ENCODE results near the gene HGS. TPM values are rescaled to one million over a fixed set of nuclear protein-coding genes. Genes with fewer than 3 reads are reported as not detected.

The HGS gene
- total RNA-seq, 1 donor from 2014 or later, result 137 TPM

- H3K9me3 Mint-ChIP-seq, result no peaks in the 10 kb centered on the region
- peaks cover 6% of the 10 kb centered on the region for H3K4me1 Mint-ChIP-seq
- no peak overlapping the region for H3K27ac Mint-ChIP-seq
- H3K27me3 Mint-ChIP-seq, result no peaks in the 10 kb centered on the region
- H3K4me3 Mint-ChIP-seq, result no peak overlapping the region
- peaks cover 2% of the 10 kb centered on the region for H3K36me3 Mint-ChIP-seq (ENCODE audit: low read depth)
- intact Hi-C loops (cut with micrococcal nuclease), result no loop called here
- DNase-seq, result no peak
Measured at GRCh38 chr17:81717049-81717765, 33.4 kb downstream of the HGS start.

GRCh38 chr17:81717766-81718089 lies 33.9 kb downstream of the HGS start:
- DNase-seq, result no peak
- no peak overlapping the region for H3K27ac Mint-ChIP-seq
- no peak overlapping the region for H3K4me3 Mint-ChIP-seq
- H3K4me1 Mint-ChIP-seq, result peaks cover 5% of the 10 kb centered on the region
- no peaks in the 10 kb centered on the region for H3K9me3 Mint-ChIP-seq
- no peaks in the 10 kb centered on the region for H3K27me3 Mint-ChIP-seq
- peaks cover 2% of the 10 kb centered on the region for H3K36me3 Mint-ChIP-seq (ENCODE audit: low read depth)
- intact Hi-C loops (cut with micrococcal nuclease), result no loop called here

- H3K27ac Mint-ChIP-seq, result no peak overlapping the region
- no peaks in the 10 kb centered on the region for H3K9me3 Mint-ChIP-seq
- H3K27me3 Mint-ChIP-seq, result peaks cover 6% of the 10 kb centered on the region
- DNase-seq, result no peak
- no peak overlapping the region for H3K4me3 Mint-ChIP-seq
- intact Hi-C loops (cut with micrococcal nuclease), result no loop called here
- no peaks in the 10 kb centered on the region for H3K4me1 Mint-ChIP-seq
- peaks cover 2% of the 10 kb centered on the region for H3K36me3 Mint-ChIP-seq (ENCODE audit: low read depth)
Measured at GRCh38 chr17:81719410-81720266, 35.8 kb downstream of the HGS start.

GRCh38 chr17:81720267-81721071 lies 36.7 kb downstream of the HGS start:
- H3K4me1 Mint-ChIP-seq, result no peaks in the 10 kb centered on the region
- intact Hi-C loops (cut with micrococcal nuclease), result no loop called here
- DNase-seq, result no peak

GRCh38 chr17:81722184-81723120 lies 38.6 kb downstream of the HGS start:
- H3K4me1 Mint-ChIP-seq, result no peaks in the 10 kb centered on the region
- DNase-seq, result no peak
- H3K27ac Mint-ChIP-seq, result no peak overlapping the region
- H3K4me3 Mint-ChIP-seq, result no peak overlapping the region
- intact Hi-C loops (cut with micrococcal nuclease), result no loop called here
- H3K36me3 Mint-ChIP-seq (ENCODE audit: low read depth), result peaks cover 2% of the 10 kb centered on the region
- no peaks in the 10 kb centered on the region for H3K9me3 Mint-ChIP-seq
- peaks cover 8% of the 10 kb centered on the region for H3K27me3 Mint-ChIP-seq

More at GRCh38 chr17:81720267-81721071, 36.7 kb downstream of the HGS start:
- peaks cover 6% of the 10 kb centered on the region for H3K27me3 Mint-ChIP-seq
- H3K9me3 Mint-ChIP-seq, result no peaks in the 10 kb centered on the region
- no peak overlapping the region for H3K27ac Mint-ChIP-seq
- H3K36me3 Mint-ChIP-seq (ENCODE audit: low read depth), result peaks cover 2% of the 10 kb centered on the region
- H3K4me3 Mint-ChIP-seq, result no peak overlapping the region

GRCh38 chr17:81723651-81724209 lies 39.9 kb downstream of the HGS start:
- H3K4me1 Mint-ChIP-seq, result no peaks in the 10 kb centered on the region
- H3K4me3 Mint-ChIP-seq, result no peak overlapping the region
- H3K9me3 Mint-ChIP-seq, result no peaks in the 10 kb centered on the region
- DNase-seq, result no peak
- intact Hi-C loops (cut with micrococcal nuclease), result no loop called here
- peaks cover 8% of the 10 kb centered on the region for H3K27me3 Mint-ChIP-seq
- H3K27ac Mint-ChIP-seq, result no peak overlapping the region
- no peaks in the 10 kb centered on the region for H3K36me3 Mint-ChIP-seq (ENCODE audit: low read depth)

- intact Hi-C loops (cut with micrococcal nuclease), result no loop called here
- Mint-ChIP-seq H3K4me3 (no peak overlapping the region), H3K36me3 (ENCODE audit: low read depth) (no peaks in the 10 kb centered on the region), H3K27ac (no peak overlapping the region), H3K27me3 (peaks cover 10% of the 10 kb centered on the region), H3K9me3 (no peaks in the 10 kb centered on the region), H3K4me1 (no peaks in the 10 kb centered on the region)
- DNase-seq, result no peak
Measured at GRCh38 chr17:81725439-81725838, 41.6 kb downstream of the HGS start.

- Mint-ChIP-seq H3K27ac (no peak overlapping the region), H3K4me3 (no peak overlapping the region), H3K27me3 (peaks cover 12% of the 10 kb centered on the region), H3K9me3 (no peaks in the 10 kb centered on the region), H3K4me1 (no peaks in the 10 kb centered on the region), H3K36me3 (ENCODE audit: low read depth) (no peaks in the 10 kb centered on the region)
- intact Hi-C loops (cut with micrococcal nuclease), result no loop called here
- DNase-seq, result no peak
Measured at GRCh38 chr17:81726004-81726403, 42.2 kb downstream of the HGS start.

- H3K36me3 Mint-ChIP-seq (ENCODE audit: low read depth), result no peaks in the 10 kb centered on the region
- H3K4me3 Mint-ChIP-seq, result no peak overlapping the region
- H3K9me3 Mint-ChIP-seq, result no peaks in the 10 kb centered on the region
- intact Hi-C loops (cut with micrococcal nuclease), result no loop called here
- peaks cover 16% of the 10 kb centered on the region for H3K27me3 Mint-ChIP-seq
- no peaks in the 10 kb centered on the region for H3K4me1 Mint-ChIP-seq
- no peak for DNase-seq
- no peak overlapping the region for H3K27ac Mint-ChIP-seq
Measured at GRCh38 chr17:81727324-81728031, 43.7 kb downstream of the HGS start.

GRCh38 chr17:81733507-81734404 lies 49.9 kb downstream of the HGS start:
- intact Hi-C loops (cut with micrococcal nuclease), result no loop called here
- H3K4me3 Mint-ChIP-seq, result no peak overlapping the region

GRCh38 chr17:81734405-81735263 lies 50.8 kb downstream of the HGS start:
- DNase-seq, result no peak
- Mint-ChIP-seq H3K36me3 (ENCODE audit: low read depth) (no peaks in the 10 kb centered on the region), H3K4me3 (no peak overlapping the region), H3K4me1 (peaks cover 11% of the 10 kb centered on the region), H3K27me3 (peaks cover 19% of the 10 kb centered on the region), H3K9me3 (no peaks in the 10 kb centered on the region), H3K27ac (no peak overlapping the region)
- intact Hi-C loops (cut with micrococcal nuclease), result no loop called here

More at GRCh38 chr17:81733507-81734404, 49.9 kb downstream of the HGS start:
- peaks cover 19% of the 10 kb centered on the region for H3K27me3 Mint-ChIP-seq
- no peaks in the 10 kb centered on the region for H3K36me3 Mint-ChIP-seq (ENCODE audit: low read depth)
- DNase-seq, result peak; percentile 92
- H3K4me1 Mint-ChIP-seq, result peaks cover 11% of the 10 kb centered on the region
- H3K9me3 Mint-ChIP-seq, result no peaks in the 10 kb centered on the region
- no peak overlapping the region for H3K27ac Mint-ChIP-seq
